ENCODE results near the gene RASGEF1B. TPM values are rescaled to one million over a fixed set of nuclear protein-coding genes. Genes with fewer than 3 reads are reported as not detected.

Gene RASGEF1B
- total and polyA plus RNA-seq, 2 donors (not counting 3 experiments of a cell fraction or from before 2014, with no cell fraction given): not detected

DNA sequence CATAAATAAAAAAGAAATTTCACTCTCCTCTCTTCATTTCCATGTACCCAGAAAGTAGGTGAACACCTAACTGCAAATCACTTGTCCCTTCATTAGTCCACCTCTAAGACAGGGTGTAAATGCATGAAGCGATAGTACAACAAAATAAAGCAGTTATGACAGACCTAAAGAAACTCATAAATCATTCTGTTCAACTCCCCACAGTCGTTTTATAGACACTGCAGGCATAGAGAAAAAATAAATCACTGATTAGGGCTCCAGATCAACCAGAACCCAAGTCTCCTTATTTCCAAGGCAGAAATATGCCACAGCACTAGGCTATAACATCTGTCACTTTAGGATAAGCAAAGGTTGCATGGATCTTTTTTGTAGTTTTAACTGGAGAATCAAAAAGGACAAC lies 3.0 kb downstream of the RASGEF1B start:
- Histone ChIP-seq H3K9me1 (replicated peaks; ENCODE audit: control insufficient read depth, extremely low read depth, insufficient read depth, low read length) (no peaks in the 10 kb centered on the region), H3K27me3 (ENCODE audit: control insufficient read depth in 2 of 2, insufficient read depth in 2 of 2, low read length in 2 of 2) (peaks cover 22 to 26% of the 10 kb centered on the region in 2 experiments), H2AFZ (ENCODE audit: low read depth, low read length) (no peak overlapping the region), H3K4me3 (replicated peaks in 1 of 3; ENCODE audit: insufficient read depth in 1 of 3, low read depth in 1 of 3, low read length in 3 of 3) (no peak overlapping the region), H3K4me1 (ENCODE audit: control insufficient read depth, extremely low read depth, insufficient read depth, low read length) (peaks cover 9% of the 10 kb centered on the region), H3K4me2 (ENCODE audit: insufficient read depth, low read length) (no peak overlapping the region), H3K9me3 (replicated peaks; ENCODE audit: control insufficient read depth, insufficient read depth, low read length) (no peaks in the 10 kb centered on the region), H3K79me2 (ENCODE audit: control insufficient read depth, insufficient read depth, low read length) (no peaks in the 10 kb centered on the region), H3K36me3 (ENCODE audit: control insufficient read depth in 2 of 2, extremely low read depth in 1 of 2, insufficient read depth in 2 of 2, low read length in 2 of 2) (no peaks in the 10 kb centered on the region), H3K9ac (replicated peaks; ENCODE audit: extremely low read depth, insufficient read depth, low read length) (no peak overlapping the region), H3K27ac (ENCODE audit: insufficient read depth, low read depth, low read length) (no peak overlapping the region), H4K20me1 (replicated peaks; ENCODE audit: control insufficient read depth, extremely low read depth, insufficient read depth, low read length) (no peaks in the 10 kb centered on the region)
- BruUV-seq (replicated peaks): no TSS peak
- POLR2A ChIA-PET: no interaction called here
- intact Hi-C loops (cut with micrococcal nuclease): no loop called here
- TF ChIP-seq, protein P1, sequence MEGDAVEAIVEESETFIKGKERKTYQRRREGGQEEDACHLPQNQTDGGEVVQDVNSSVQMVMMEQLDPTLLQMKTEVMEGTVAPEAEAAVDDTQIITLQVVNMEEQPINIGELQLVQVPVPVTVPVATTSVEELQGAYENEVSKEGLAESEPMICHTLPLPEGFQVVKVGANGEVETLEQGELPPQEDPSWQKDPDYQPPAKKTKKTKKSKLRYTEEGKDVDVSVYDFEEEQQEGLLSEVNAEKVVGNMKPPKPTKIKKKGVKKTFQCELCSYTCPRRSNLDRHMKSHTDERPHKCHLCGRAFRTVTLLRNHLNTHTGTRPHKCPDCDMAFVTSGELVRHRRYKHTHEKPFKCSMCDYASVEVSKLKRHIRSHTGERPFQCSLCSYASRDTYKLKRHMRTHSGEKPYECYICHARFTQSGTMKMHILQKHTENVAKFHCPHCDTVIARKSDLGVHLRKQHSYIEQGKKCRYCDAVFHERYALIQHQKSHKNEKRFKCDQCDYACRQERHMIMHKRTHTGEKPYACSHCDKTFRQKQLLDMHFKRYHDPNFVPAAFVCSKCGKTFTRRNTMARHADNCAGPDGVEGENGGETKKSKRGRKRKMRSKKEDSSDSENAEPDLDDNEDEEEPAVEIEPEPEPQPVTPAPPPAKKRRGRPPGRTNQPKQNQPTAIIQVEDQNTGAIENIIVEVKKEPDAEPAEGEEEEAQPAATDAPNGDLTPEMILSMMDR (IDR thresholded peaks at IDR 0.05; ENCODE audit: extremely low read depth in 1 of 2, insufficient read depth in 1 of 2, low read depth in 1 of 2, low read length in 2 of 2): no peak
- TF ChIP-seq, protein P2, sequence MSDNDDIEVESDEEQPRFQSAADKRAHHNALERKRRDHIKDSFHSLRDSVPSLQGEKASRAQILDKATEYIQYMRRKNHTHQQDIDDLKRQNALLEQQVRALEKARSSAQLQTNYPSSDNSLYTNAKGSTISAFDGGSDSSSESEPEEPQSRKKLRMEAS (IDR thresholded peaks at IDR 0.05; ENCODE audit: insufficient read depth, insufficient read length): no peak
- no peak for TF ChIP-seq POLR2AphosphoS5 (IDR thresholded peaks at IDR 0.05; ENCODE audit: insufficient read depth, low read depth, low read length)
- no peak for TF ChIP-seq MYC (IDR thresholded peaks at IDR 0.05; ENCODE audit: low read depth, low read length)
- no peak for TF ChIP-seq EZH2 (IDR thresholded peaks at IDR 0.05; ENCODE audit: borderline replicate concordance, low read depth, low read length, severe bottlenecking)
- no peak for TF ChIP-seq JUN (IDR thresholded peaks at IDR 0.05; ENCODE audit: borderline replicate concordance, insufficient read depth, insufficient read length, low read depth)
- TF ChIP-seq FOS (IDR thresholded peaks at IDR 0.05; ENCODE audit: borderline replicate concordance, insufficient read depth, low read length): no peak
- no peak for TF ChIP-seq GATA2 (IDR thresholded peaks at IDR 0.05; ENCODE audit: insufficient read depth, insufficient read length, low read depth, low read length)
- no peak for TF ChIP-seq POLR2A (IDR thresholded peaks at IDR 0.05; ENCODE audit: low read depth, low read length)
- CTCF ChIA-PET: interaction anchor here (2.7 to 2.8 kb wide), 2 partner anchors 376 to 800 kb away, joined by 20 to 60 read pairs; no protein-coding TSS in a partner anchor
- DNase-seq (ENCODE audit: low read depth, low spot score) (no peak), FAIRE-seq (no peak)
- dilution Hi-C loops (cut with MboI; ENCODE audit: extremely low pct_ligation_motif_present, low sequenced_read_pairs): no loop called here

Data from endothelial cell of umbilical vein (primary cell).